H9 (cell line): ENCODE measurements around the gene IFT57. TPM values are rescaled to one million over a fixed set of nuclear protein-coding genes. Genes with fewer than 3 reads are reported as not detected.

Source experiments
- DNase-seq: peaks from one replicate; pipeline ENCODE4 v3.0.0-alpha.2; 2017
- H2AFZ ChIP-seq: one replicate; pipeline ENCODE4 v1.6.1; 2013; ENCODE audit warnings: mild to moderate bottlenecking, low read length, control low read depth, moderate library complexity
- H2AK5ac ChIP-seq: 2 replicates; pipeline ENCODE4 v1.6.1; 2013; ENCODE audit warnings: low read length, control low read depth, mixed read lengths; ENCODE audit not compliant: insufficient read length
- H2BK120ac ChIP-seq: one replicate; pipeline ENCODE4 v1.6.1; 2013; ENCODE audit warnings: low read depth, mild to moderate bottlenecking, low read length, control low read depth, inconsistent platforms; ENCODE audit not compliant: poor library complexity, severe bottlenecking
- H2BK12ac ChIP-seq: 2 replicates; pipeline ENCODE4 v1.6.1; 2013; ENCODE audit warnings: low read length, control low read depth, mixed read lengths, low read depth; ENCODE audit not compliant: insufficient read length
- H2BK15ac ChIP-seq: 2 replicates; pipeline ENCODE4 v1.6.1; 2013; ENCODE audit warnings: low read depth, low read length, control low read depth
- H2BK20ac ChIP-seq: one replicate; pipeline ENCODE4 v1.6.1; 2013; ENCODE audit warnings: low read depth, mild to moderate bottlenecking, low read length, control low read depth, inconsistent platforms; ENCODE audit not compliant: poor library complexity, severe bottlenecking
- H2BK5ac ChIP-seq: 2 replicates; pipeline ENCODE4 v1.6.1; 2013; ENCODE audit warnings: low read length, control low read depth, mixed read lengths; ENCODE audit not compliant: insufficient read length
- H3K14ac ChIP-seq: 2 replicates; pipeline ENCODE4 v1.6.1; 2013; ENCODE audit warnings: low read length, control low read depth; ENCODE audit not compliant: insufficient read depth
- H3K18ac ChIP-seq: 2 replicates; pipeline ENCODE4 v1.6.1; 2013; ENCODE audit warnings: low read depth, mild to moderate bottlenecking, mixed read lengths, low read length, control low read depth; ENCODE audit not compliant: insufficient read length
- H3K23ac ChIP-seq: 2 replicates; pipeline ENCODE4 v1.6.1; 2013; ENCODE audit warnings: low read length, control low read depth, mixed read lengths, low read depth; ENCODE audit not compliant: insufficient read length
- H3K23me2 ChIP-seq: 2 replicates; pipeline ENCODE4 v1.6.1; 2013; ENCODE audit warnings: low read depth, mild to moderate bottlenecking, mixed read lengths, low read length, control low read depth; ENCODE audit not compliant: insufficient read length, poor library complexity, severe bottlenecking
- H3K27ac ChIP-seq: 2 replicates; pipeline ENCODE4 v1.5.1; 2013; ENCODE audit warnings: low read length, control low read depth, mixed read lengths, low read depth; ENCODE audit not compliant: insufficient read length
- H3K27me3 ChIP-seq: 2 replicates; pipeline ENCODE4 v1.6.1; 2013; ENCODE audit warnings: low read length, control low read depth, inconsistent platforms; ENCODE audit not compliant: insufficient read depth
- H3K4ac ChIP-seq: 2 replicates; pipeline ENCODE4 v1.6.1; 2013; ENCODE audit warnings: low read depth, mild to moderate bottlenecking, control low read depth, inconsistent platforms, low read length, moderate library complexity
- H3K4me1 ChIP-seq: 2 replicates; pipeline ENCODE4 v1.6.1; 2013; ENCODE audit warnings: low read length, control low read depth, inconsistent platforms; ENCODE audit not compliant: insufficient read depth
- H3K4me2 ChIP-seq: 2 replicates; pipeline ENCODE4 v1.6.1; 2013; ENCODE audit warnings: low read length, control low read depth, mixed read lengths; ENCODE audit not compliant: insufficient read length, insufficient read depth
- H3K56ac ChIP-seq: 2 replicates; pipeline ENCODE4 v1.6.1; 2013; ENCODE audit warnings: low read depth, mild to moderate bottlenecking, mixed read lengths, low read length, control low read depth; ENCODE audit not compliant: insufficient read length
- H3K79me1 ChIP-seq: 2 replicates; pipeline ENCODE4 v1.6.1; 2013; ENCODE audit warnings: low read depth, mild to moderate bottlenecking, moderate library complexity, low read length, control low read depth, inconsistent platforms; ENCODE audit not compliant: insufficient read depth, poor library complexity, severe bottlenecking
- H3K79me2 ChIP-seq: 2 replicates; pipeline ENCODE4 v1.6.1; 2013; ENCODE audit warnings: low read length, control low read depth, inconsistent platforms; ENCODE audit not compliant: insufficient read depth
- H3K9ac ChIP-seq: 2 replicates; pipeline ENCODE4 v1.6.1; 2013; ENCODE audit warnings: low read length, control low read depth, mixed read lengths; ENCODE audit not compliant: insufficient read length; ENCODE audit errors: extremely low read depth
- H3K9me3 ChIP-seq: one replicate; pipeline ENCODE4 v1.6.1; 2013; ENCODE audit warnings: low read depth, low read length, inconsistent platforms; ENCODE audit not compliant: control insufficient read depth
- H3T11ph ChIP-seq: one replicate; pipeline ENCODE4 v1.6.1; 2013; ENCODE audit warnings: mild to moderate bottlenecking, low read length, control low read depth, inconsistent platforms
- H4K20me1 ChIP-seq: one replicate; pipeline ENCODE4 v1.6.1; 2013; ENCODE audit not compliant: control insufficient read depth, insufficient read length, insufficient read depth
- H4K5ac ChIP-seq: 2 replicates; pipeline ENCODE4 v1.6.1; 2013; ENCODE audit warnings: low read depth, mild to moderate bottlenecking, mixed read lengths, low read length, control low read depth; ENCODE audit not compliant: insufficient read length
- H4K8ac ChIP-seq: replicated peaks from 2 replicates; pipeline ENCODE4 v1.6.1; 2013; ENCODE audit warnings: low read length, control low read depth, mixed read lengths, low read depth; ENCODE audit not compliant: insufficient read length
- H4K91ac ChIP-seq: 2 replicates; pipeline ENCODE4 v1.6.1; 2013; ENCODE audit warnings: low read depth, mild to moderate bottlenecking, moderate library complexity, mixed read lengths, low read length, control low read depth; ENCODE audit not compliant: insufficient read length
- H3K27ac Mint-ChIP-seq, 3 experiments: 2 replicates in 2 of 3; 3 replicates in 1 of 3; pipeline ENCODE4 v1.8.0; 2020 to 2021; ENCODE audit warnings: mixed read lengths in 3 of 3, mild to moderate bottlenecking in 1 of 3, moderate library complexity in 1 of 3
- H3K27me3 Mint-ChIP-seq: 2 replicates; pipeline ENCODE4 v1.8.0; 2021; ENCODE audit warnings: low read depth, mild to moderate bottlenecking, moderate library complexity, mixed read lengths
- H3K36me3 Mint-ChIP-seq, 3 experiments: 2 replicates in 2 of 3; 3 replicates in 1 of 3; pipeline ENCODE4 v1.8.0; 2020 to 2021; ENCODE audit warnings: low read depth in 3 of 3, mixed read lengths in 3 of 3; ENCODE audit not compliant: insufficient read depth in 1 of 3
- H3K4me1 Mint-ChIP-seq, 2 experiments: 2 replicates each; pipeline ENCODE4 v1.8.0; 2020; ENCODE audit warnings: mixed read lengths in 2 of 2
- H3K4me3 Mint-ChIP-seq, 2 experiments: 2 replicates in 1 of 2; 3 replicates in 1 of 2; pipeline ENCODE4 v1.8.0; 2020 to 2021; ENCODE audit warnings: mild to moderate bottlenecking in 2 of 2, mixed read lengths in 2 of 2, moderate library complexity in 1 of 2
- H3K9me3 Mint-ChIP-seq, 2 experiments: 2 replicates in 1 of 2; 3 replicates in 1 of 2; pipeline ENCODE4 v1.8.0; 2020; ENCODE audit warnings: mild to moderate bottlenecking in 2 of 2, mixed read lengths in 2 of 2, moderate library complexity in 1 of 2
- CTCF ChIP-seq: fragments of 200-600 bp; sonication (generic); conservative IDR thresholded peaks from 3 replicates; pipeline ENCODE4 v1.8.0; 2021; ENCODE audit warnings: antibody characterized with exemption, mild to moderate bottlenecking
- WGBS: extraction: QIAGEN DNeasy Blood & Tissue Kit; methylation state at CpG from one replicate; pipeline ENCODE4 v1.1.7; 2013; ENCODE audit warnings: missing lambda C conversion rate, low lambda C conversion rate, mixed read lengths; ENCODE audit not compliant: insufficient read length; ENCODE audit errors: extremely low coverage; 5-methylcytosine and 5-hydroxymethylcytosine counted together
- total RNA-seq: library from RNA; stranded (reverse); gene quantifications from 2 replicates; pipeline ENCODE4 v1.2.1, GENCODE V29; 2021

Gene IFT57
- total RNA-seq, 1 experiment from 2014 or later: 21.4 TPM

DNA sequence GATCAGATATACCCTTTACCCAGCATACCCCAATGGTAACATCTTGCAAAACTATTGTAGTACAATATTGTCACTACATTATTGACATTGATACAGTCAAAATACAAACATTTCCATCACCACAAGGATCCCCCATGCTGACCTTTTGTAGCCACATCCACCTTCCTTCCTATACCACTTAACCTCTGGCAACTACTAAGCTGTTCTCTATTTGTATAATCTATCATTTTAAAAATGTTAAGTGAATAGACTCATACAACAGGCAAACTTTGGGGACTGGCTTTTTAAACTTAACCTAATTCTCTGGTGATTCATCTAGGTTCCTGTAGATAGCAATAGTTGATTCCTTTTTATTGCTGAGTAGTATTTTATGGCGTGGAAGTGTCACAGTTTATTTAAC lies 29.6 kb upstream of the IFT57 start:
- Mint-ChIP-seq H3K4me1 (no peaks in the 10 kb centered on the region), H3K27ac (no peak overlapping the region), H3K36me3 (peaks cover 0 to 3% (median under 1%) of the 10 kb centered on the region in 3 experiments; a peak in 3 of 7 replicates), H3K9me3 (peaks cover 0 to under 1% of the 10 kb centered on the region in 2 experiments; a peak in 1 of 5 replicates), H3K27me3 (no peaks in the 10 kb centered on the region), H3K4me3 (no peak overlapping the region)
- H3K27me3 ChIP-seq: no peaks in the 10 kb centered on the region
- no peak overlapping the region for H3K56ac ChIP-seq
- no peak overlapping the region for H3T11ph ChIP-seq
- no peak overlapping the region for H2BK20ac ChIP-seq
- H2AK5ac ChIP-seq: no peak overlapping the region
- H3K23ac ChIP-seq: no peak overlapping the region
- no peaks in the 10 kb centered on the region for H3K79me2 ChIP-seq
- no peak overlapping the region for H3K14ac ChIP-seq
- no peaks in the 10 kb centered on the region for H3K79me1 ChIP-seq
- H3K9ac ChIP-seq: no peak overlapping the region
- no peak overlapping the region for H4K8ac ChIP-seq
- no CpG with 5 or more reads among the region's 1 CpG for WGBS
- H2BK12ac ChIP-seq: no peak overlapping the region
- DNase-seq: no peak
- no peak overlapping the region for H2BK15ac ChIP-seq
- H4K20me1 ChIP-seq: no peaks in the 10 kb centered on the region
- H3K27ac ChIP-seq: no peak overlapping the region
- H3K23me2 ChIP-seq: no peaks in the 10 kb centered on the region
- no peak overlapping the region for H4K5ac ChIP-seq
- H2BK5ac ChIP-seq: no peak overlapping the region
- no peaks in the 10 kb centered on the region for H3K4me1 ChIP-seq
- H3K9me3 ChIP-seq: no peaks in the 10 kb centered on the region
- no peak overlapping the region for H3K4me2 ChIP-seq
- no peak overlapping the region for H3K18ac ChIP-seq
- H3K4ac ChIP-seq: no peak overlapping the region
- H2BK120ac ChIP-seq: no peak overlapping the region
- no peak for TF ChIP-seq CTCF
- no peak overlapping the region for H4K91ac ChIP-seq
- no peak overlapping the region for H2AFZ ChIP-seq
